ENCODE measurements around the gene NTNG1.

Gene NTNG1

DNA sequence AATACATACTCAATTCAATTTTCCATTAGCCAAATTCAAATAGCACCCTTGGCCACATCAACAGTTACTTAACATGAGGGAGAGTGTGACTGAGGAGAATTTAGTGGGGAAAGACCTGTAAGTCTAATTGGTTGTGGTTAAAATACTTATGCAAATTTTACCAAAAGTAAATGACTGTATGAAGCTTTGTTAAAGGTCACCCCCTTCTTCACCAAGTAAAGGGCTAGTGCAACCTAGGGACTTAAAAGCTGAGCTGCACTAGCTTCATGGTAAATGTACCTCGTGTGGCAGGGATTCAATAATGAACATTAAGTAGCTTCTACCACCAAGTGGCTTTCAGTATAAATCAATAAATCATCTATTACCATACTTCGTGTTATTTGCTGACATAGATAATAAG, 372.0 kb downstream of the NTNG1 start:
- DNase-seq (ENCODE audit: low spot score), result no peak

DNA sequence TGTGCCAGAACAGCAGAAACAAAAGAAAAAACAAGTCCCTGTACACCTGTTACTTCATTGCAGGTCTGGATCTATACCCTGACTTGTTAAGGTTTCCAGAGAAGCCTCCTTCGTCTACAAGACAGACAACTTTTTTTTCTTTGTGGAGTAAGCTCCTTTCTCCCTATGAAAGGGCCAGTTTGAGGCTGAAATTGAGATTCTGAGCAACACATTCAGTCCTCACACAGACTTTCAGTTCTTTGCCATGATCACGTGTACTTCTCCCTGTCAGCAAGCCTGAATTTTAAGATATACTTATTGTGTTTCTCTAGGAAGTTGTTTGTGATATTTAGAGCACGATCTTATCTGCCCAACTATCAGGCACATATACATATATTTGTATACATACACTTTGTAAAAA, 374.0 kb downstream of the NTNG1 start:
- no peak for DNase-seq (ENCODE audit: low spot score)

DNA sequence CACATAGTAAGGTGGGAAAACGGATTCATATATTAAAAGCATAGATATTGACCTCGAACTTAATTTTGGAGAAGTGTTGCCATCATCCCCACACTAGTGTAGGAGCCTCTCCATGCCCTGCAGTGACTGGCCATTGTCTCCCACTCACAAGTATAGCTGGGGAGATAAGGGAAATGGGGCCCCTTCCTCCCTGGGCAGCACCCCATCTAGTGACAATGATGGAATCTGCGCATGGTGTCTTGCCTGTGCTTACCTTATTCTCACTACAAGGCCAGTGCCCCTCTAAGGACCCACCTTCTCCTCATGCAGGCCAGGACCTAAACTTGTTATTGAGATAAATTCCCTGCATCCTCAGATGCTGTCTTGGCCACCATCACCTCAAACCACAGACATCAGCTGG, 374.9 kb downstream of the NTNG1 start:
- no peak for DNase-seq (ENCODE audit: low spot score)

DNA sequence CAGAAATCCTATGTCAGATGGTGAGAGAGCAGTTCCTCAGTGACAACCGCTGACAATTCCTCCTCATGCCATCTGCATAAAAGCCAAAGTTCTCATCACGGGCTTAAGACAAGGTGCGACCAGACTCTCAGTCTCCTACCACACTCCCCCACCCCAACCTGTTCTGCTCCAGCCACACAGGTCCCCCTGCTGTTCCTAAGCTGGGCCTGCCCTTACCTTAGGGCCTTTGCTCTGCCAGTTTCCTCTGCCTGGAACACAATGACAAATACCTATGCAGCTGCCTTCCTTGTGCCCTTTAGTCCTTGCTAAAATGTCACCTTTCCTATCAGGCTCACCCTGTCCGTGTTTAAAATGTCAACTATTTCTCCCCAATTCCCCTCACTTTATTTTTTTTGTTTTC, 382.2 kb downstream of the NTNG1 start:
- no peak for DNase-seq (ENCODE audit: low spot score)

DNA sequence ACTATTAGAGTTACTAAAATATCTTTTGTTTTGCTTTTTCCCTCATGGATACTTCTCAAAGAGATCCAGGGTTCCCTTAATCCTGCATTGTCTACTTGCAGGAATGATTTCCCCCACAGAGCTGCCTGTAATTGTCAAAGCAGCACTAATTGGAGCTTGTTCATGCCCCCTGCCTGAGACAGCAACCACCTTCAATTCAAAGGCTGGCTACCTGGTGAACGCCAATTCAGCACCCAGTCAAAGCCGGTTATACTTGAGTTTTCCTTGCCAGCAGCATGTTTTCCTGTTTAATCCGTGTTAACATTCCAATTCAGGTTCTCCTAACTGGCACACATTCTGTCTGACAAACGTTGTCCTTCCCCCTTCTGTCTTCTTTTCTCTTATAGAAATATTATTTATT, 382.9 kb downstream of the NTNG1 start:
- DNase-seq (ENCODE audit: low spot score), result no peak

DNA sequence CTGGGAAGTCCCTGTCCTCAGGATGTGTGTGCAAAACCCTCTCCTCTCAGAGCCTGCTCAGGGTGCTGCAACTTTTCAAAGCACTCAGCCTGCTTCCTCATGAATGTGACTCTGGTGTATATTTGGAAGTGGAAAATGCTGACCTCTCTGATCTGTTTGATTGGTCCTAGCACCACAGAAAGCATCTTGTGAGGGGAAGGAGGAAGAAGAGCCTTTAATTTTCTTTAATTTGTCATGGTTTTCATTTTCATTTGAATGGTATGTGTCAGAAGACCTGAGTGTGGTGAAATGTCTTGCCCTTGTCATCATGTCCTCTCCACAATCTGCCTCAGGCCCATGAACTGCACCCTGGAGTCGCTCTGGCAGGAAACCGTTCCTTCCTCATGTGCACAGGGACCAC, 383.5 kb downstream of the NTNG1 start:
- no peak for DNase-seq (ENCODE audit: low spot score)

DNA sequence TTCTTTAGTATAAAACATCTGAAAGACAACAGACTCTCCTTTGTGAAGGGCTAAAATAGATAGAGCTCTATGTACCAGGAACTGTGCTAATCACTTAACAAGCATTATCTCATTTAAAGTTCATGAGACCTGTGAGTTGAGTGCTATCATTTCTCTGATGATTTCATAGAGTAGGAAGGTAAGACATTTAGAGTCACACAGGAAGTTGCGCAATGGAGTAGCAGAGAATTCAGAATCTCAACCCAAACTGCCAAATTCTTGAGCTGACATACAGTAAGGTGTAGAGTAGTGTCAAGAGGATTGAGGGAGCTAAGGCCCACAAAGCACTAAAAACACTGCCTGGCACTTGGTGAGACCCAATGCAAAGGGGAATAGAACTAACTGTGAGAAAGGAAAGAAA, 384.3 kb downstream of the NTNG1 start:
- no peak for DNase-seq (ENCODE audit: low spot score)

DNA sequence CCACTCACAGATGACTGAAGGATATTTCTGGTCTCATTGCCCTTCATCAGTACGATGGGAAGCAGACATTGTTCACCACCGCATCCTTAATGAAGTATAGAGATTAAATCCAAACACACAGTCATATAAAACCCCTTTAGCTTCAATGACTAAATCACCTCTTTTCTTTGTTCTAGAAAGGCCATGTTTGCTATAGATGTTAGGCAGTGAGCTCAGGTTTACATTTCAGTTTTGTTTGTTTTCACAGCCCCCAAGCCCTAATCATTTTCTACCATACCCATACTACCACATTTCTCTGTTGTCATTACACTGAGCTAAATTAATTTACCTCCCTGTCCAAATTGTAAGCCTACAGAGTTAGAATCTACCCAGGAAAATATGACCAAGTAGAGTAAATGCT, 385.1 kb downstream of the NTNG1 start:
- DNase-seq (ENCODE audit: low spot score), result no peak

DNA sequence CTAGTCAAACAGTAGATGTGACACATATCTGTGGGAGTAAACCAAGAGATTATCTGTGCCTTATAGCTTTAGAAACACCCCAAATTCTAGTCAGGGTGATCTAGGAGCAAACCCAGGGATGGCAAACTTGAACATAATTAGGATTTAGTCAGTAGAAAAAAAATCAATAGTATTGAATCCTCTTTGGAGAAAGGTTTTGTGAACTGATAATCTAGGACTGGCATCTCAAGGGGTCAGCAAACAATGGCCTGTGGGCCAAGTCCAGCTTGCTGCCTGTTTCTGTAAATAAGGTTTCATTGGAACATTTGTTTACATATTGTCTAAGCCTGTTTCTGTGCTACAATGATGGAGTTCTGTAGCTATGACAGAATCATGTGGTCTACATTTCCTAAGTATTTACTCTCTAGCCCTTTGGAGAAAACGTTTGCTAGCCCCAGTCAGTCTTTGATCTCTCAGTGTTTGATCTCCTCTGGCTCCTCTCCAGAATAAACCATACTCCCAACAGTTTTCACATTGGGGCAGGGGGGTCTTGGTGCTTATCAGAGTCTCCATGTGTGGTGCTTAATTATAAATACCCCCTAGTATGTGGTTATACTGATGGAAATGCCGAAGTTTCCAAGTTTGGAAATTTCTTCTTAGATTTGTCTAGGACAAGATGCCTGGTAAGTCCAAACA, 385.8 kb downstream of the NTNG1 start:
- peak; percentile 14 for DNase-seq (ENCODE audit: low spot score)

DNA sequence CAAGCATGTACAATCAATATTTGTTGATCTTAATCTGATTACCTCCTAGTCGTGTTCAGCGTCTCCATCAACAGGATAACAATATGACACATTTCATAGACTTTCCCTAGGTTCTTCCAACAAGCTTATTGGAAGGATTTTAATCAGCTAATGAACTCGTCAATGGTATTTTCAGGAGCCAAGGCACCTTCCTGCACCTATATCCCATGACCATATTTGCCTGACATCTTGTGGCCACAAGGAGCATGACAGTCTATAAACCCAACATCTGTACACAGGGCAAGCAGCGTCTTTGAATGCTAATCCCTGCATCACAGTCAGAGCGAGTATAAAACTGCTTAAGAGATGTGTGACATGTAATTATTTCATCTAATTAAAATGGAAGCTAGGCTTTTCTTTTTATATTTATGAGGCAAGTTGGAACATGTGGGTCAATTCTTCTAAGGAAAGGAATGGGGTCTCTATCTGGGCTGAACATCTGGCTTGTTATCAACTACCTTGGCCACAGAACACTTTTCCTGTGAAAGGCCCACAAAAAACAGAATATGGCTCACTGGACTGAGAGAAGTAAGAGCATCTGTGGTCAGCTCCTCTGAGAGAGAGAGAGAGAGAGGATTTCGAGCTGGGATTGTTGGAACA, 388.8 kb downstream of the NTNG1 start:
- peak; percentile 47 for DNase-seq (ENCODE audit: low spot score)

DNA sequence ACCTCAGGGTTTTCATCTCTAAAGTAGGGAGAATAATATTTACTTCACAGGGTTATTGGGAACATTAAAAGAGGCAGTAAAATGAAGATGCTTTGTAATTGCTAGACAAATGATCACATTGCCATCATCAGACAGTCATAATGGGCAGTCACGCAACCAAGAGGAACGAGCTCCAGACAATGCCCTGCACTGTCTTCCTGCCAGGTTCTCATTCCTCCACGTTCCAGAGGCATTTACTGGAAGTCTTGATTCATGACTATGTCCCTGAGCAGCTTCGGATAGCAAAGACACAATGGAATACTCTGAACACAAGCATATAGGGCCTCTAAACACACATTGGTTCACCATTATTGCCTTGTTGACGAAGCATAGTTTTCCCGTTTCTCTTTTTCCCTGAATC, 389.7 kb downstream of the NTNG1 start:
- DNase-seq (ENCODE audit: low spot score), result no peak

DNA sequence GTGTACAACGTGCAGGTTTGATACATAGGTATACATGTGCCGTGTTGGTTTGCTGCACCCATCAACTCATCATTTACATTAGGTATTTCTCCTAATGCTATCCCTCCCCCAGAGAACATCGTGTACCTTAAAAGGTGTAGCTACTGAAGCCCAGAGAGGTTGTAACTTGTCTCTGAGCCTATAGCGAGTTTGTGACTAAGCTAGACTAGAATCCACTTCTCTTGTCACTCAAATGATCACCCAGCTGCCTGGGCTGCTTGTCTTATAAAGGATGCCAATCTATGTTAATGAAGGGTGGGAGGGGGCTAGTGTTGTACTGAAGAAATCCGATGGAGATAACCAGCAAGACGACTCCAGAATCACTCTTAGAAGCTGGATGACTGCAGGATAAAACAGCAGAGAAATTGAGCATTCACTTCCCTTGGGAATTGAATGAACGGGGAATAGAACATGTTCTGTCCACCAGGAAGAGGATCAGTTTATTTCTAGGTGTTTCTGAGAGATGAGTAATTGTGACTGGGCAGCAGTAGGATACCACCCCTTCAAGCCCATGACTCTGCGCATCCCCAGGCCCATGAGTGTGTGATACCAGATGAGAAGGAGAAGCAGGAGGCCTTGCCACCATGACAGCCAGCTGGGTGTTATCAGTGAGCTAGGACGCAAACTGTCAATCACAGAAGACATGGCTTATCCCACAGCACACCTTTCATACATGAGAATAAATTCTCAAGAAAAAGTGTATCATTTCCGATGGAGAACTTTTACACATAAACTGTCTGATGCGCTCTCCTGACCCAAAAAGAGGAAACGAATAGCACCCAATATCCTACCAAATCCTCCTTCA, 390.4 kb downstream of the NTNG1 start:
- no peak for DNase-seq (ENCODE audit: low spot score)

DNA sequence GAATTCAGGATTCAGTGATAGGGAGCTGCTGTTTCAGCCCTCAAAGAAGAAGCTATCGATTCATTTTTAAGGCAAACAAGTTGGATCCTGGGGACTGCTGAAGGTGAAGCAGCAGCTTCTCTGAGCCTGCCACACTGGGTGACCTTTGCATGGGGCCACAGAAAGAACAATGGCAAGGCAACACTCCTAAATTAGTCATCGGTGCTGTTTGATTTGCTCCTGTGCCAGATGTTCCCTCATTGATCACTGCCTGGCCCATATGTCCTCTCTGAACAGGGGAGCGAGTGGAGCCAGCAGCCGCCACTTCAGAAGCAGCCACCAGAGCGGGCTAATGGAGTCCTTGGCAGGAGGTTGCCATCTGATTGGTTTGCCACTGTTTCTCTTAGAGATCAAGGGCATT, 391.5 kb downstream of the NTNG1 start:
- DNase-seq (ENCODE audit: low spot score), result no peak

All from HuH-7 (cell line).